Neural progenitor cell (in vitro differentiated cells): ENCODE measurements around the gene MED16.

ENCODE experiments used
- EZH2phosphoT487 ChIP-seq: fragments of 200-600 bp; sonication (generic); IDR thresholded peaks from 2 replicates; pipeline ENCODE4 v1.6.1; 2017; ENCODE audit warnings: antibody characterized with exemption
- TF ChIP-seq, protein P1 (sequence below): fragments of 200-600 bp; sonication (generic); IDR thresholded peaks from 2 replicates; pipeline ENCODE4 v1.5.1; 2017; ENCODE audit warnings: antibody characterized with exemption, mild to moderate bottlenecking

DNA sequence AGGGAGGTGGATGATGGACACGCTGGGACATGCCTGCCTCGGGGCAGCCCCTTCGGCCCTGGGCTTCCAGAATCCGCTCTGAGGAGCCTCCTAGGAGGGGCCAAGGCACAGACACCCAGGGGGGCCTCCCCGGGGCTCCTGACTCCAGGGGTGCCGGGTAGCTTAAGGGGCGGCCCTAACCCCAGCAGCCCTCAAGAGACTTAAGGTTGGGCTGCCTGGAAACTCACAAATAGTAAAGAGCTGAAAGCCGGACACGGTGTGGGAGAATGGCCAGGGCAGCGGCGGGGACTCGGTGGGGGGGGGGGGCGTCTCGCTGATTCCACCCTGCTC, 40.5 kb upstream of the MED16 start:
- TF ChIP-seq, protein P1, sequence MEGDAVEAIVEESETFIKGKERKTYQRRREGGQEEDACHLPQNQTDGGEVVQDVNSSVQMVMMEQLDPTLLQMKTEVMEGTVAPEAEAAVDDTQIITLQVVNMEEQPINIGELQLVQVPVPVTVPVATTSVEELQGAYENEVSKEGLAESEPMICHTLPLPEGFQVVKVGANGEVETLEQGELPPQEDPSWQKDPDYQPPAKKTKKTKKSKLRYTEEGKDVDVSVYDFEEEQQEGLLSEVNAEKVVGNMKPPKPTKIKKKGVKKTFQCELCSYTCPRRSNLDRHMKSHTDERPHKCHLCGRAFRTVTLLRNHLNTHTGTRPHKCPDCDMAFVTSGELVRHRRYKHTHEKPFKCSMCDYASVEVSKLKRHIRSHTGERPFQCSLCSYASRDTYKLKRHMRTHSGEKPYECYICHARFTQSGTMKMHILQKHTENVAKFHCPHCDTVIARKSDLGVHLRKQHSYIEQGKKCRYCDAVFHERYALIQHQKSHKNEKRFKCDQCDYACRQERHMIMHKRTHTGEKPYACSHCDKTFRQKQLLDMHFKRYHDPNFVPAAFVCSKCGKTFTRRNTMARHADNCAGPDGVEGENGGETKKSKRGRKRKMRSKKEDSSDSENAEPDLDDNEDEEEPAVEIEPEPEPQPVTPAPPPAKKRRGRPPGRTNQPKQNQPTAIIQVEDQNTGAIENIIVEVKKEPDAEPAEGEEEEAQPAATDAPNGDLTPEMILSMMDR = no peak
- no peak for TF ChIP-seq EZH2phosphoT487
